Endothelial cell of umbilical vein (primary cell): ENCODE results near the gene MED4. TPM values are rescaled to one million over a fixed set of nuclear protein-coding genes. Genes with fewer than 3 reads are reported as not detected.
"Not testable (repeated sequence)": the region's sequence is repeated elsewhere in the genome, so short reads cannot be mapped to it uniquely, and the experiment has no call there.

Experiments
- BruUV-seq: library from RNA; stranded (reverse); fragments of 400-500 nt; replicated peaks from 2 replicates; lab custom pipeline; 2021; lab: Mats Ljungman, UMichigan
- CTCF ChIA-PET: fragments of 300-600, 350-600 bp; sonication (Branson Sonifier 250); formaldehyde crosslinking; loops from one replicate; lab custom pipeline; 2021; ENCODE audit warnings: antibody characterized with exemption, inconsistent platforms; lab: Charles Lee
- POLR2A ChIA-PET: fragments of 300-600, 350-600 bp; sonication (Branson Sonifier 250); formaldehyde crosslinking; loops from one replicate; lab custom pipeline; 2021; ENCODE audit warnings: antibody characterized with exemption, inconsistent platforms; lab: Charles Lee
- DNase-seq: peaks from one replicate; pipeline ENCODE4 v3.0.0-alpha.2; 2011; ENCODE audit warnings: low read depth, low spot score
- FAIRE-seq: peaks from 2 replicates; lab custom pipeline; 2011; peaks lifted over from hg19 to GRCh38; lab: Jason Lieb, UNC
- H2AFZ ChIP-seq: 2 replicates; pipeline ENCODE4 v1.6.0; 2012; ENCODE audit warnings: low read depth, low read length, control low read depth, inconsistent platforms
- H3K27ac ChIP-seq: 2 replicates; pipeline ENCODE4 v1.5.1; 2011; ENCODE audit warnings: low read depth, mild to moderate bottlenecking, control low read depth, low read length, moderate library complexity; ENCODE audit not compliant: insufficient read depth
- H3K27me3 ChIP-seq, 2 experiments: 2 replicates each; pipeline versions ENCODE4 v1.6.0 to v1.6.1; 2011; ENCODE audit warnings: low read length in 2 of 2, mixed read lengths in 1 of 2; ENCODE audit not compliant: control insufficient read depth in 2 of 2, insufficient read depth in 2 of 2
- H3K36me3 ChIP-seq, 2 experiments: 2 replicates in 1 of 2; 3 replicates in 1 of 2; pipeline ENCODE4 v1.5.1; 2011; ENCODE audit warnings: low read length in 2 of 2, mild to moderate bottlenecking in 1 of 2, moderate library complexity in 1 of 2; ENCODE audit not compliant: control insufficient read depth in 2 of 2, insufficient read depth in 2 of 2; ENCODE audit errors: extremely low read depth in 1 of 2
- H3K4me1 ChIP-seq: 3 replicates; pipeline ENCODE4 v1.5.1; 2011; ENCODE audit warnings: mild to moderate bottlenecking, low read length; ENCODE audit not compliant: control insufficient read depth, insufficient read depth; ENCODE audit errors: extremely low read depth
- H3K4me2 ChIP-seq: 2 replicates; pipeline ENCODE4 v1.6.1; 2011; ENCODE audit warnings: low read length, control low read depth, mixed read lengths; ENCODE audit not compliant: insufficient read depth
- H3K4me3 ChIP-seq, 3 experiments: fragments of 200-600 bp in 1 of 3; sonication (generic), shearing (Covaris generic) in 1 of 3; replicated peaks in 1 of 3; 2 replicates each; pipeline ENCODE4 v1.5.1; 2011 to 2016; ENCODE audit warnings: control low read depth in 3 of 3, low read length in 3 of 3, mild to moderate bottlenecking in 2 of 3, inconsistent platforms in 1 of 3, low read depth in 1 of 3, moderate library complexity in 1 of 3; ENCODE audit not compliant: insufficient read depth in 1 of 3
- H3K79me2 ChIP-seq: 2 replicates; pipeline ENCODE4 v1.6.0; 2012; ENCODE audit warnings: low read length, inconsistent platforms; ENCODE audit not compliant: control insufficient read depth, insufficient read depth
- H3K9ac ChIP-seq: replicated peaks from 2 replicates; pipeline ENCODE3; 2011; ENCODE audit warnings: low read length, control low read depth; ENCODE audit not compliant: insufficient read depth; ENCODE audit errors: extremely low read depth
- H3K9me1 ChIP-seq: replicated peaks from 3 replicates; pipeline ENCODE4 v1.6.0; 2011; ENCODE audit warnings: mild to moderate bottlenecking, low read length; ENCODE audit not compliant: control insufficient read depth, insufficient read depth; ENCODE audit errors: extremely low read depth
- H3K9me3 ChIP-seq: replicated peaks from 2 replicates; pipeline ENCODE4 v1.5.1; 2012; ENCODE audit warnings: low read length, inconsistent platforms; ENCODE audit not compliant: control insufficient read depth, insufficient read depth
- H4K20me1 ChIP-seq: replicated peaks from 2 replicates; pipeline ENCODE3; 2011; ENCODE audit warnings: mild to moderate bottlenecking, low read length; ENCODE audit not compliant: control insufficient read depth, insufficient read depth; ENCODE audit errors: extremely low read depth
- CTCF ChIP-seq, 2 donors: IDR thresholded peaks; 1 replicate in 1 of 2; 2 replicates in 1 of 2; pipeline ENCODE4 v1.5.1; 2011; ENCODE audit warnings: low read length in 2 of 2, mild to moderate bottlenecking in 2 of 2, moderate library complexity in 2 of 2, control low read depth in 1 of 2, inconsistent platforms in 1 of 2, low read depth in 1 of 2; ENCODE audit not compliant: insufficient read depth in 1 of 2; ENCODE audit errors: extremely low read depth in 1 of 2
- EZH2 ChIP-seq: IDR thresholded peaks from 2 replicates; pipeline ENCODE4 v1.6.1; 2012; ENCODE audit warnings: borderline replicate concordance, low read depth, mild to moderate bottlenecking, moderate library complexity, low read length, inconsistent platforms; ENCODE audit not compliant: severe bottlenecking
- FOS ChIP-seq: IDR thresholded peaks from 2 replicates; pipeline ENCODE4 v1.6.1; 2011; ENCODE audit warnings: mild to moderate bottlenecking, low read length, moderate library complexity, borderline replicate concordance; ENCODE audit not compliant: insufficient read depth
- GATA2 ChIP-seq: IDR thresholded peaks from 2 replicates; pipeline ENCODE4 v1.7.0; 2011; ENCODE audit warnings: low read depth, mild to moderate bottlenecking, moderate library complexity, mixed read lengths, low read length; ENCODE audit not compliant: insufficient read length, insufficient read depth
- JUN ChIP-seq: IDR thresholded peaks from 2 replicates; pipeline ENCODE4 v1.6.1; 2011; ENCODE audit warnings: borderline replicate concordance, low read depth; ENCODE audit not compliant: insufficient read length, insufficient read depth
- MAX ChIP-seq: IDR thresholded peaks from 2 replicates; pipeline ENCODE4 v1.6.1; 2011; ENCODE audit not compliant: insufficient read depth, insufficient read length
- MYC ChIP-seq: IDR thresholded peaks from one replicate; pipeline ENCODE4 v1.6.1; 2011; ENCODE audit warnings: mild to moderate bottlenecking, low read depth, low read length
- POLR2A ChIP-seq: IDR thresholded peaks from 2 replicates; pipeline ENCODE4 v1.6.1; 2012; ENCODE audit warnings: low read depth, mild to moderate bottlenecking, control low read depth, low read length
- POLR2AphosphoS5 ChIP-seq: IDR thresholded peaks from 2 replicates; pipeline ENCODE4 v1.6.1; 2012; ENCODE audit warnings: low read depth, mild to moderate bottlenecking, control low read depth, low read length, moderate library complexity; ENCODE audit not compliant: insufficient read depth
- dilution Hi-C: fragments of 300-500 bp; cut with MboI; formaldehyde crosslinking; loops from one replicate; pipeline ENCODE4 v1.15.0; 2019; ENCODE audit warnings: low sequenced_read_pairs; ENCODE audit not compliant: extremely low pct_ligation_motif_present
- intact Hi-C: fragments of 100-400 bp; cut with micrococcal nuclease; formaldehyde crosslinking; loops from one replicate; pipeline ENCODE4 v1.10.0; 2022
- polyA plus RNA-seq, 4 experiments: library from polyadenylated mRNA; depleted of rRNA in 3 of 4; stranded (reverse) in 3 of 4; unstranded in 1 of 4; fragments of >200 nt; gene quantifications; 2 replicates each; pipeline versions ENCODE4 v1.2.1 to v1.2.3, GENCODE V29; 2011 to 2012; ENCODE audit warnings: missing spikeins in 1 of 4
- total RNA-seq: library from RNA; stranded (reverse); gene quantifications from 2 replicates; pipeline ENCODE4 v1.2.3, GENCODE V29; 2021

Gene MED4
- total and polyA plus RNA-seq, 2 donors (not counting 3 experiments of a cell fraction or from before 2014, with no cell fraction given), result 21.9 to 43.3 TPM

- Histone ChIP-seq H3K4me2 (no peak overlapping the region), H3K4me1 (no peaks in the 10 kb centered on the region), H4K20me1 (no peaks in the 10 kb centered on the region), H3K27me3 (no peaks in the 10 kb centered on the region), H3K9me1 (no peaks in the 10 kb centered on the region), H3K9ac (no peak overlapping the region), H3K27ac (peak overlapping the region; percentile 24), H3K36me3 (peaks cover 3 to 11% of the 10 kb centered on the region in 2 experiments), H3K4me3 (no peak overlapping the region), H3K9me3 (peaks cover 5% of the 10 kb centered on the region), H3K79me2 (peaks cover 1% of the 10 kb centered on the region), H2AFZ (no peak overlapping the region)
- TF ChIP-seq GATA2, result no peak
- no peak for TF ChIP-seq POLR2AphosphoS5
- no peak for TF ChIP-seq EZH2
- no peak for TF ChIP-seq POLR2A
- TF ChIP-seq MYC, result no peak
- TF ChIP-seq CTCF (IDR thresholded peaks at IDR 0.05; ENCODE audit: extremely low read depth in 1 of 2, insufficient read depth in 1 of 2, low read depth in 1 of 2, low read length in 2 of 2), result no peak
- TF ChIP-seq FOS, result no peak
- no peak for TF ChIP-seq MAX
- no peak for TF ChIP-seq JUN
- no peak for DNase-seq
- dilution Hi-C loops, result no loop called here
- intact Hi-C loops, result no loop called here
- ChIA-PET CTCF (no interaction called here), POLR2A (no interaction called here)
- FAIRE-seq, result peak; percentile 56
- BruUV-seq, result TSS peak; percentile 81
Measured at GRCh38 chr13:48066310-48066989, 28.5 kb downstream of the MED4 start.

- DNase-seq, BruUV-seq, H2AFZ ChIP-seq, H3K4me3 ChIP-seq, dilution Hi-C loops, POLR2A ChIA-PET, H3K36me3 ChIP-seq, H3K4me2 ChIP-seq, H3K27ac ChIP-seq, H3K4me1 ChIP-seq, H3K9me1 ChIP-seq, H3K79me2 ChIP-seq, H3K27me3 ChIP-seq, H3K9me3 ChIP-seq, H4K20me1 ChIP-seq, H3K9ac ChIP-seq, CTCF ChIA-PET, FAIRE-seq, intact Hi-C loops: not testable (repeated sequence)
Measured at GRCh38 chr13:48059951-48060350, 35.0 kb downstream of the MED4 start.

GRCh38 chr13:48058536-48058935, 36.4 kb downstream of the MED4 start:
- H3K9ac ChIP-seq, H3K4me3 ChIP-seq, FAIRE-seq, intact Hi-C loops, dilution Hi-C loops, H3K4me1 ChIP-seq, H3K4me2 ChIP-seq, H3K27ac ChIP-seq, H2AFZ ChIP-seq, H3K9me1 ChIP-seq, BruUV-seq, H3K36me3 ChIP-seq, H3K79me2 ChIP-seq, POLR2A ChIA-PET, H3K27me3 ChIP-seq, H4K20me1 ChIP-seq, DNase-seq, H3K9me3 ChIP-seq, CTCF ChIA-PET: not testable (repeated sequence)
